Stimulated activated CD8-positive, alpha-beta memory T cell treated with anti-CD3 and anti-CD28 coated beads, Interleukin-7, amount 100 ng/mL, for 48 hours (primary cell): Measurements from ENCODE around the gene PDS5A.
"Not testable (repeated sequence)": the region's sequence is repeated elsewhere in the genome, so short reads cannot be mapped to it uniquely, and the experiment has no call there.

Source experiments
- DNase-seq, 2 donors: peaks; one replicate each; pipeline ENCODE4 v3.0.0-alpha.2; 2020; ENCODE audit warnings: low read depth in 1 of 2; ENCODE audit errors: extremely low read depth in 1 of 2

The PDS5A gene

DNA sequence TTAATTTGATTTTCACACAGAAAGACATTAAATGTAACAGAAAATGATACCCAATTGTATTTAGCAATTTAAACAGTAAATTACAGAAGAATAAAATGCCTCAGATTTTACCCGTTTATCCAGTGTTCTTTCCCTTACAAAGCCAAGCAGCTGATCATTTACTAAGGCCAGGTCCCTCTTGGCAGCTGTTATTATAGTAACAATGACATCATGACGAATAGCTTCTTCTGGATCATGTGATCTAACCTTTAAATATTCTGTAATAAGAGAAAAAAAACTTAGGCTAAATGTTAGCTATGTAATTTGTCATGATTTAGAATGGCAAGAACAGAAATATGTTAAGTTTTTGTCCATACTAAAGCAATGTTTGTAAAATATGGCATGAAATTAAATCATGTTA lies 69.4 kb downstream of the PDS5A start:
- no peak for DNase-seq

DNA sequence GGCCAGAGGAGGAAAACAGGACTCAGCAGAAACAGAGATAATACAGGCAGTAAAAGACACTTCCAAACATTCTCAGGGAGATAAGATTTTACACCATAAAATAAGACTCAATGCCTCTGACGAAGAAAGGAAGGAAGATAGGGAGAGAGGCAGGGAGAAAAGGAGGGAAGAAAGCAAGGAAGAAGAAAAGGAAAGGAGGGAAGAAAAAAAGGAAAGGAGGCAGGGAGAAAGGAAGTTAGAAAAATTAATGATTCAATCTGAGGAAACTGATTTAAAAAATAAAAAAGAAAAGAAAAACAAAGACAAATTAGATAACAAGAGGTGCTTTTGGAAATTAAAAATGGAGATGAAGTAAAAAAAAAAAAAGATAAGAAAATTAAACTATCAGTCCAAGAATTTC lies 72.1 kb downstream of the PDS5A start:
- DNase-seq, result no peak

- DNase-seq, result not testable (repeated sequence)
These were observed 72.7 kb downstream of the PDS5A start for GRCh38 chr4:39905019-39905418.

GRCh38 chr4:39900966-39901365 lies 76.7 kb downstream of the PDS5A start:
- no peak for DNase-seq

- DNase-seq, result no peak
These were observed 78.4 kb downstream of the PDS5A start for GRCh38 chr4:39899291-39899690.

GRCh38 chr4:39898015-39898414 lies 79.7 kb downstream of the PDS5A start:
- no peak for DNase-seq

GRCh38 chr4:39893693-39894072 lies 84.0 kb downstream of the PDS5A start:
- no peak for DNase-seq

DNA sequence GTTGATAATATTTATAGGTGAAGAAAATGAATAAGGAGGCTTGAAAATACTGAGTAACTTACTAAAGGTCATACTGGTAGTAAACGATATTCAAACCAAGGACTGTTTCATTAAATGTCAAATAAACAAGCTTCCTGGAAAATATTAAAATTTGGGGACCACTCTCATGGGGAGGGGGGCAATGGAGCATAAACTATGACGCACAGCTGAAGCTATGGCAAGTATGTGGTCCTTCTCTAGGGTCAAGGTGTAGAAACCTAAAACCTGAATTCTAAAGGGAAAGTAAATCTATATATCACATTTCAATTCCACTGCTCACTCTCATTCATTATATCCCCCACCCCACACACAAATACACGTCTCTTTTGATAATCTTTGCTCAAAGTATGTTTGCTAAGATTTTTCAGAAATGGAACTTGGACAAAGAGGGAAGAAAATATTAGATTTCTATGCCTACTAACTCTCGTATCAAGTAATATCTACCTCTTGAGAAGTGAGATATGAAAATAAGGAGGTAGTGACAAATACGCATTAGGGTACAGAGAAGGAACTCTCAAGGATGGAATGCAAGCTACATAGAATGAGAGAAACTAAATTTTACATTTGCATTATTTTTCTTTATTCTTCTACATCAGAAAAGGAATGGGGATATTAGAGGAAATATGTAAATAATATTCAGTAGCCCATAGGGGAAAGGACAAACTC lies 84.6 kb downstream of the PDS5A start:
- no peak for DNase-seq

GRCh38 chr4:39889226-39889625 lies 88.5 kb downstream of the PDS5A start:
- DNase-seq, result no peak

GRCh38 chr4:39888541-39888940 lies 89.2 kb downstream of the PDS5A start:
- DNase-seq, result no peak

GRCh38 chr4:39883646-39884045 lies 94.1 kb downstream of the PDS5A start:
- DNase-seq, result no peak

- no peak for DNase-seq
These were observed 95.9 kb downstream of the PDS5A start for GRCh38 chr4:39881789-39882188.

DNA sequence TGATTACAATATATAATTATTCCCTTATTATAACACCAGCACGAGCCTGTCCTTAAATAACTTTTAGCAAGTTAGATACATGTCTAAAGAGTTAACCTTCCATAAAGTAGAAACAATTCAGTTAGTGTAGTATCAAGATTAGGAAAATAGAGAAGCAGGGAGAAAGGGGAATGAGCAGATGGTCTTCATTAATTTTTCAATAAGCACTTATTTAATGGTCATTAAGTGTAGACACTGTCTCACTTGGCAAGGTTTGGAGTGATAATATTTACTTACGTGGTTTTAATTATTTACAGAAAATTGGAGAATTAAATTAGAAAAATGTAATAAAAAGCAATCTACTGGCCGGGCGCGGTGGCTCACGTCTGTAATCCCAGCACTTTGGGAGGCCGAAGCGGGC lies 99.7 kb downstream of the PDS5A start:
- no peak for DNase-seq

DNA sequence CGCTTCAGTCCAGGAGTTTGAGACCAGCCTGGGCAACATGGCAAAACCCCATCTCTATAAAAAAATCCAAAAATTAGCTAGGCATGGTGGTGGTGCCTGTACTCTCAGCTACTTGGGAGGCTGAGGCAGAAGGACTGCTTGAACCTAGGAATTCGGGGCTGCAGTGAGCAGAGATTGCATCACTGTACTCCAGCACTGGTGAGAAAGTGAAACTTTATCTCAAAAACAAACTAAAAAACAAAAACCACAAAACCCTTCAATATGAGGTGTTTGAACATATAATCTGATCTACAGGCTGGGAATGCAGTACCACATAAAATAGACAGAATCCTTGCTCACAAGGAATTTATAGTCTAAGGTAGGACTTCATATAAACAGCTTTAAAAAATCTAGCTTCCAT lies 103.9 kb downstream of the PDS5A start:
- DNase-seq, result no peak

GRCh38 chr4:39865280-39865679 lies 112.4 kb downstream of the PDS5A start:
- no peak for DNase-seq

DNA sequence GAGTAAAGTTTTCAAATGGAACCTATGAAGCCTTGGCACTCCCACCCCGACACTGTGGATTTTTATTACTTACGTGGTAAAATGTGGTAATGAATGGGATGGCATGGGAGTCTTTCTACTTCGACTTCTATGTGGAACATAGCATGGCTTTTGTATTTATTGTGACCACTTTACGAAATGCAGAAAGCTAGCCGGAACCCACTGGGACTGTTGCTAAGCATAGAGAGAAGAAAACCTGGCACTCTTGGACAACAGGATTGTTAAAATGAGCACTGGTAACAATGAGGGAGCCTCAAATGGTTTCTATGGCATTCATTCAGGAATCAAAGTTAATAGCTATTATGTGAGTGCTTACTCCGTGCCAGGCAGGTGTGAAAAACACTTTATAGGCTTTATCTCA lies 113.3 kb downstream of the PDS5A start:
- no peak for DNase-seq

DNA sequence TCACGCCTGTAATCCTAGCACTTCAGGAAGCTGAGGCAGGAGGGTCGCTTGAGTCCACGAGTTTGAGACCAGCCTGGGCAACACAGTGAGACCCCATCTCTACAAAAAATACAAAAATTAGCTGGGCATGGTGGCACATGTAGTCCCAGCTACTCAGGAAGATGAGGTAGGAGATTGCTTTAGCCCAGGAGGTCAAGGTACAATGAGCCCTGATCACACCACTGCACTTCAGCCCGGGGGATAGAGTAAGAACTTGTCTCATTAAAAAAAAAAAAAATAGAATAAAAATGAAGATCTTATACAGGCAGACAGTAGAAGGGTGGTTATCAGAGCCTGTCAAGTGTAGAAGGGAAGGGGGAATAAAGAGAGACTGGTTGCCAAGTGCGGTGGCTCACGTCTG lies 116.9 kb downstream of the PDS5A start:
- DNase-seq, result no peak

DNA sequence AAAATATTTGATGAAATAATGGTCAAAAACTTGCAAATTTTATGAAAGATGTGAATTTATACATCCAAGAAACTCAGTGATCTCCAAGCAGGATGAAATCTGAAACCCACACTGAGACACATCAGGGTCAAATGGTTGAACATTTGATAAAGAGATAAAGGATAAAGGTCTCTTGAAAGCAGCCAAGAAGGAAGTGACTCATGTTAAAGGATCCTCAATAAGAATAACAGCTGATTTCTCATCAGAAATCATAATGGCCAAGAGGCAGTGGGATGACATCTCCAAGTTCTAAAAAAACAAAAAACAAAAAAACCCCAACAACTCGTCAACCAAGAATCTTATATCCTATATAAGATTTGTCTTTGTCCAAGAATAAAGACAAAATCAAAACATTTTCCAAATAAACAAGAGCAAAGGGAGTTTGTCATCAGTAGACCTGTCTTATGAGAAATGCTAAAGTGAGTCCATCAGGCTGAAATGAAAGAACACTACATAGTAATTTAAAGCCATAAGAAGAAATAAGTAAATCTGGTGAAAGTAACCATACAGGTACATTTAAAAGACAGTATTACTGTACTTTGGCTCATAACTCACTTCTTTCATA lies 121.7 kb downstream of the PDS5A start:
- no peak for DNase-seq

DNA sequence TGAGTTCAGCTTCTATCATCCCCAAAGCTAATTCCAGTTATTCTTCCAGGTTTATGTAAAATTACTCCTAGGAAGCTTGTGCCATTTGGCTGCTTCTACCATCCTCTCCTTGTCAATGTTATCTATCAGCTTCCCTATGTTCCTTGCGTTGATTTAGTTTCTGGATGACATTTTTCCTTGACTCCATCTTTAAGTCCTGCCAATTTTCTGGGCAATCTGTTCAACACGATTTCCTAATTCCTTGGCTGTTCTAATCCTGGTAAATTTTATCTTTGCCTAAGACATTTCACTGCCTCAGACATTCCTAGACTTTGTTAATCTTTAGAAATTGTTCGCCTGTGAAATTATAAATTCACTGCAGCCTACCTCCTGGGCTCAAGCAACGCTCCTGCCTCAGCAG lies 125.1 kb downstream of the PDS5A start:
- DNase-seq, result no peak

DNA sequence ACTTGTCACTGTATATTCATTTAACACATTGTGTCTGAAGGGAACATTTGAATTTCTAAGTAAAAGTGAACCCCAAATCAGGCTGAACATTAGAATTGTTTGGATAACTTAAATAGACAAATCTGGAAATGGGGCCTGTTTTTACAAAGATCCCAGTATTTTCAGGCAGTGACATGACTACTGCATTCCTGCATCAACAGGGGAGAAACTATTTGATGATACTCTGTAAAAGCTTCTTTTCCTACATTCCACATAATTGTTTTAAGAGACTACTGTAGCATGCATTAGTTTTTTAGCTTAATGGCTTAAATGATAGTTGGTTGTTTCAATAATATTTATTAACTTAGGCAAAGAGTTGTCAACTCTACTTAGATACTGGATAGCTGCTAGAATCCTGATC lies 127.0 kb downstream of the PDS5A start:
- no peak for DNase-seq

GRCh38 chr4:39846705-39847104 lies 131.0 kb downstream of the PDS5A start:
- DNase-seq, result no peak

GRCh38 chr4:39846120-39846519 lies 131.6 kb downstream of the PDS5A start:
- no peak for DNase-seq

DNA sequence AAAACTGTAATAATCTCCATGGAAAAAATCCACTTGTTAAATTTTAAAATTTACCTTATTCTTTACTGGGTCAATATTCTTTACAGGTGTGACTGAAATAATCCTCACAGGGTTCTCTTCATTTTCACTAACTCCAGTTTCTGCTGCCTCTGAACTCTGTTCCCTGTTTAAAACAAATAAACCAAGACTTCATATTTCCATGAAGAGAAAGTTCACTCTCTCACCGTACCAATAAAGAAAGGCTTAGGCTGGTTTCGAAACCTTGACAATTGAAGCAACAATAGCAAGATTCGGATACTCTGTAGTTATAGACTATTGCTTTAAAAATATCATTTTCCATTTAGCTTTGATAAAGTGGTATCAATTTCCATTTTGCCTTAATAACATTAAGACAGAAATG lies 135.8 kb downstream of the PDS5A start:
- no peak for DNase-seq
